ENCODE measurements around the gene KIAA1217.

The KIAA1217 gene

DNA sequence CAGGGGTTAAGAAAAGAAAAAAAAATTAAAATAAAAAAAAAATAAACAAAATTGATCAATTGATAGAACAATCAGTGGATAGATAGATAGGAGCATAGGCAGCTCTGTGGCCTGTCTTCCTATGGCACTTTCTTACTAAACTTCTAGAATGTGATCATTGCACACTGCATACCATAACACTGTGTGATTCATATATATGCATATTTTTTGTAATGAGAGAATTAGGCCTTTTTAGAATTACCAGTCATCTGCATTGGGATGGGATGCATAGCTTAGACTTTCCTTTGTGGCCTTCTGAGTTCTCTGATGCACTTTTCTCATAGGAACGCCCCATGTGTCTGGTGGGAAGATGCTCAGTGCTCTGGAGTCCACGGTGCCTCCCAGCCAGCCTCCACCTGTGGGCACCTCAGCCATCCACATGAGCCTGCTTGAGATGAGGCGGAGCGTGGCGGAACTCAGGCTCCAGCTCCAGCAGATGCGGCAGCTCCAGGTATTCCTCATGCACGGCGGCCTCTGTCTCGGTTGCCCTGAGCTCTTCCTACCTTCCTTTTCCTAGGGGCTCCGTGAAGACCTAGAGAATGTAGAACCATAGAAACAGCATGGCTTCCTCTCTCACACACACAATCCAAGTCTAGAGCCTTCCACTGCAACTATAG is 292.2 kb downstream of the KIAA1217 start:
- Histone ChIP-seq H3K4me1 (ENCODE audit: control insufficient read depth, insufficient read depth, low read length) (no peaks in the 10 kb centered on the region), H3K9me3 (ENCODE audit: control insufficient read depth, insufficient read depth, low read depth, low read length) (no peaks in the 10 kb centered on the region), H3K27ac (ENCODE audit: extremely low read depth, low read depth, low read length) (no peak overlapping the region), H3K36me3 (ENCODE audit: control insufficient read depth in 2 of 2, insufficient read depth in 1 of 2, low read length in 2 of 2) (peaks cover 0 to 9% of the 10 kb centered on the region in 2 experiments; a peak in 1 of 3 replicates), H3K4me3 (ENCODE audit: low read depth, low read length) (no peak overlapping the region)
- no peak for TF ChIP-seq KLF1 (tag by site-specific recombination; IDR thresholded peaks at IDR 0.05)
- no peak for TF ChIP-seq ZNF169 (tag by site-specific recombination; IDR thresholded peaks at IDR 0.05)
- no peak for TF ChIP-seq ZNF530 (tag by site-specific recombination; IDR thresholded peaks at IDR 0.05; ENCODE audit: low read depth)
- no peak for TF ChIP-seq SP2 (tag by site-specific recombination; IDR thresholded peaks at IDR 0.05)
- no peak for TF ChIP-seq REPIN1 (tag by site-specific recombination; IDR thresholded peaks at IDR 0.05; ENCODE audit: low read depth)
- TF ChIP-seq ZNF777 (tag by site-specific recombination; IDR thresholded peaks at IDR 0.05; ENCODE audit: borderline replicate concordance): no peak
- TF ChIP-seq YY2 (tag by site-specific recombination; IDR thresholded peaks at IDR 0.05): no peak
- TF ChIP-seq, protein P1, sequence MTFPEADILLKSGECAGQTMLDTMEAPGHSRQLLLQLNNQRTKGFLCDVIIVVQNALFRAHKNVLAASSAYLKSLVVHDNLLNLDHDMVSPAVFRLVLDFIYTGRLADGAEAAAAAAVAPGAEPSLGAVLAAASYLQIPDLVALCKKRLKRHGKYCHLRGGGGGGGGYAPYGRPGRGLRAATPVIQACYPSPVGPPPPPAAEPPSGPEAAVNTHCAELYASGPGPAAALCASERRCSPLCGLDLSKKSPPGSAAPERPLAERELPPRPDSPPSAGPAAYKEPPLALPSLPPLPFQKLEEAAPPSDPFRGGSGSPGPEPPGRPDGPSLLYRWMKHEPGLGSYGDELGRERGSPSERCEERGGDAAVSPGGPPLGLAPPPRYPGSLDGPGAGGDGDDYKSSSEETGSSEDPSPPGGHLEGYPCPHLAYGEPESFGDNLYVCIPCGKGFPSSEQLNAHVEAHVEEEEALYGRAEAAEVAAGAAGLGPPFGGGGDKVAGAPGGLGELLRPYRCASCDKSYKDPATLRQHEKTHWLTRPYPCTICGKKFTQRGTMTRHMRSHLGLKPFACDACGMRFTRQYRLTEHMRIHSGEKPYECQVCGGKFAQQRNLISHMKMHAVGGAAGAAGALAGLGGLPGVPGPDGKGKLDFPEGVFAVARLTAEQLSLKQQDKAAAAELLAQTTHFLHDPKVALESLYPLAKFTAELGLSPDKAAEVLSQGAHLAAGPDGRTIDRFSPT (tag by site-specific recombination; IDR thresholded peaks at IDR 0.05): no peak
- TF ChIP-seq ZNF214 (tag by site-specific recombination; IDR thresholded peaks at IDR 0.05; ENCODE audit: borderline replicate concordance): no peak
- no peak for TF ChIP-seq ZFP37 (tag by site-specific recombination; IDR thresholded peaks at IDR 0.05)
- TF ChIP-seq ZNF48 (tag by site-specific recombination; IDR thresholded peaks at IDR 0.05): no peak
- no peak for TF ChIP-seq ZNF658 (tag by site-specific recombination; IDR thresholded peaks at IDR 0.05)
- no peak for TF ChIP-seq ZBTB48 (tag by site-specific recombination; IDR thresholded peaks at IDR 0.05)
- TF ChIP-seq, protein P2, sequence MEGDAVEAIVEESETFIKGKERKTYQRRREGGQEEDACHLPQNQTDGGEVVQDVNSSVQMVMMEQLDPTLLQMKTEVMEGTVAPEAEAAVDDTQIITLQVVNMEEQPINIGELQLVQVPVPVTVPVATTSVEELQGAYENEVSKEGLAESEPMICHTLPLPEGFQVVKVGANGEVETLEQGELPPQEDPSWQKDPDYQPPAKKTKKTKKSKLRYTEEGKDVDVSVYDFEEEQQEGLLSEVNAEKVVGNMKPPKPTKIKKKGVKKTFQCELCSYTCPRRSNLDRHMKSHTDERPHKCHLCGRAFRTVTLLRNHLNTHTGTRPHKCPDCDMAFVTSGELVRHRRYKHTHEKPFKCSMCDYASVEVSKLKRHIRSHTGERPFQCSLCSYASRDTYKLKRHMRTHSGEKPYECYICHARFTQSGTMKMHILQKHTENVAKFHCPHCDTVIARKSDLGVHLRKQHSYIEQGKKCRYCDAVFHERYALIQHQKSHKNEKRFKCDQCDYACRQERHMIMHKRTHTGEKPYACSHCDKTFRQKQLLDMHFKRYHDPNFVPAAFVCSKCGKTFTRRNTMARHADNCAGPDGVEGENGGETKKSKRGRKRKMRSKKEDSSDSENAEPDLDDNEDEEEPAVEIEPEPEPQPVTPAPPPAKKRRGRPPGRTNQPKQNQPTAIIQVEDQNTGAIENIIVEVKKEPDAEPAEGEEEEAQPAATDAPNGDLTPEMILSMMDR (tag by site-specific recombination; IDR thresholded peaks at IDR 0.05): no peak
- TF ChIP-seq, protein P3, sequence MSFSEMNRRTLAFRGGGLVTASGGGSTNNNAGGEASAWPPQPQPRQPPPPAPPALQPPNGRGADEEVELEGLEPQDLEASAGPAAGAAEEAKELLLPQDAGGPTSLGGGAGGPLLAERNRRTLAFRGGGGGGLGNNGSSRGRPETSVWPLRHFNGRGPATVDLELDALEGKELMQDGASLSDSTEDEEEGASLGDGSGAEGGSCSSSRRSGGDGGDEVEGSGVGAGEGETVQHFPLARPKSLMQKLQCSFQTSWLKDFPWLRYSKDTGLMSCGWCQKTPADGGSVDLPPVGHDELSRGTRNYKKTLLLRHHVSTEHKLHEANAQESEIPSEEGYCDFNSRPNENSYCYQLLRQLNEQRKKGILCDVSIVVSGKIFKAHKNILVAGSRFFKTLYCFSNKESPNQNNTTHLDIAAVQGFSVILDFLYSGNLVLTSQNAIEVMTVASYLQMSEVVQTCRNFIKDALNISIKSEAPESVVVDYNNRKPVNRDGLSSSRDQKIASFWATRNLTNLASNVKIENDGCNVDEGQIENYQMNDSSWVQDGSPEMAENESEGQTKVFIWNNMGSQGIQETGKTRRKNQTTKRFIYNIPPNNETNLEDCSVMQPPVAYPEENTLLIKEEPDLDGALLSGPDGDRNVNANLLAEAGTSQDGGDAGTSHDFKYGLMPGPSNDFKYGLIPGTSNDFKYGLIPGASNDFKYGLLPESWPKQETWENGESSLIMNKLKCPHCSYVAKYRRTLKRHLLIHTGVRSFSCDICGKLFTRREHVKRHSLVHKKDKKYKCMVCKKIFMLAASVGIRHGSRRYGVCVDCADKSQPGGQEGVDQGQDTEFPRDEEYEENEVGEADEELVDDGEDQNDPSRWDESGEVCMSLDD (tag by site-specific recombination; IDR thresholded peaks at IDR 0.05): no peak
- no peak for TF ChIP-seq ZNF24 (tag by site-specific recombination; IDR thresholded peaks at IDR 0.05)
- TF ChIP-seq, protein P4, sequence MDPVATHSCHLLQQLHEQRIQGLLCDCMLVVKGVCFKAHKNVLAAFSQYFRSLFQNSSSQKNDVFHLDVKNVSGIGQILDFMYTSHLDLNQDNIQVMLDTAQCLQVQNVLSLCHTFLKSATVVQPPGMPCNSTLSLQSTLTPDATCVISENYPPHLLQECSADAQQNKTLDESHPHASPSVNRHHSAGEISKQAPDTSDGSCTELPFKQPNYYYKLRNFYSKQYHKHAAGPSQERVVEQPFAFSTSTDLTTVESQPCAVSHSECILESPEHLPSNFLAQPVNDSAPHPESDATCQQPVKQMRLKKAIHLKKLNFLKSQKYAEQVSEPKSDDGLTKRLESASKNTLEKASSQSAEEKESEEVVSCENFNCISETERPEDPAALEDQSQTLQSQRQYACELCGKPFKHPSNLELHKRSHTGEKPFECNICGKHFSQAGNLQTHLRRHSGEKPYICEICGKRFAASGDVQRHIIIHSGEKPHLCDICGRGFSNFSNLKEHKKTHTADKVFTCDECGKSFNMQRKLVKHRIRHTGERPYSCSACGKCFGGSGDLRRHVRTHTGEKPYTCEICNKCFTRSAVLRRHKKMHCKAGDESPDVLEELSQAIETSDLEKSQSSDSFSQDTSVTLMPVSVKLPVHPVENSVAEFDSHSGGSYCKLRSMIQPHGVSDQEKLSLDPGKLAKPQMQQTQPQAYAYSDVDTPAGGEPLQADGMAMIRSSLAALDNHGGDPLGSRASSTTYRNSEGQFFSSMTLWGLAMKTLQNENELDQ (tag by site-specific recombination; IDR thresholded peaks at IDR 0.05; ENCODE audit: low read depth): no peak
- no peak for TF ChIP-seq FEZF1 (tag by site-specific recombination; IDR thresholded peaks at IDR 0.05)
- TF ChIP-seq ZNF654 (tag by site-specific recombination; IDR thresholded peaks at IDR 0.05; ENCODE audit: low read depth): no peak
- ChIA-PET CTCF (interaction anchor here (0.6 to 1.5 kb wide), 8 partner anchors 9 to 726 kb away, joined by 3 to 4 read pairs (median 3); no protein-coding TSS in a partner anchor), POLR2A (interaction anchor here (0.6 kb wide), 1 partner anchor 81 kb away, joined by 7 read pairs; no protein-coding TSS in a partner anchor)
